Measurements from ENCODE around the gene CDC14A. TPM values are rescaled to one million over a fixed set of nuclear protein-coding genes. Genes with fewer than 3 reads are reported as not detected.

CDC14A gene
- total RNA-seq, 1 donor from 2014 or later: 2.3 TPM

DNA sequence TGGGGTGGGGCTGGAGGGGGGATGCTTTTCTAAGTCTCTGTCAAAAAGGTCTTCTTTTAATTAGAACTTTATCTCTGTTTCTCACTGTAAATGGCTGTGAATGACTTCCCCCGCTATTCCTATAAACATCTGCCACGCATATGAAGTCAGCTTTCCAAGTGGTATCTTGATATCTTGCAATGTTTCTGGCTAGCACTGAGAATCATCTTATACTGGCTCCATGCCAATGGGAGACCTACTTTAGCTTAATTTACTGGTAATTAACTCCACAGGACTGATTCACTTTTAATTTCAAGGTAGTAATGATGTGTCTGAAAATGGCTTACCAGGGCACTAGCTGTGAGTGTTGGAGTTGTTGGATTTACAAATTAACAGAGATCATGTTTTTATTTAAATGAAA, 190.0 kb downstream of the CDC14A start:
- no peaks in the 10 kb centered on the region for H3K9me3 Mint-ChIP-seq (ENCODE audit: low read depth)
- H3K27me3 Mint-ChIP-seq (ENCODE audit: low read depth): peaks cover 28% of the 10 kb centered on the region
- H3K27ac Mint-ChIP-seq (ENCODE audit: unreplicated experiment): no peak overlapping the region

DNA sequence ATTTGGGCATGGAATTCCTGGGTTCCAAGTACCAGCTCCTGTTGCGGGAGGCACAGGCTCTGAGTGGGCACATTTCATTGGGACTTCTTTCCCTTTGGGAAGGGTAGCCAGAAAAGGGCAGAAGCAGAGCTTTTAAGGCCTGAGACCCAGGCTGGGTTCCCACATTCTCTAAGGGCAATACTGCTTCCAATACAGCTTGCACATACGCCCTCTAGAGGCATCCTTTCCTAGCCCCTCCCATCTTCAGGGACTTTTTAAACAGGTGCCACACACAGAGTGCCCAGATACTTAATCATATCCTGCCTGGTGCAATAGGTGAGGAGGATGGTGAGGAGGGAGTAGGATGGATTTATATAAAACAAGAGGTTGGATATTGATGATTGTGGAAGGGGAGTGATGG, 191.3 kb downstream of the CDC14A start:
- Mint-ChIP-seq H3K9me3 (ENCODE audit: low read depth) (no peaks in the 10 kb centered on the region), H3K4me1 (ENCODE audit: low read depth) (peaks cover 6% of the 10 kb centered on the region), H3K27me3 (ENCODE audit: low read depth) (peaks cover 15% of the 10 kb centered on the region)

More for the DNA sequence above, 190.0 kb downstream of the CDC14A start:
- H3K4me1 Mint-ChIP-seq (ENCODE audit: low read depth): peaks cover 6% of the 10 kb centered on the region
- TF ChIP-seq, protein P1, sequence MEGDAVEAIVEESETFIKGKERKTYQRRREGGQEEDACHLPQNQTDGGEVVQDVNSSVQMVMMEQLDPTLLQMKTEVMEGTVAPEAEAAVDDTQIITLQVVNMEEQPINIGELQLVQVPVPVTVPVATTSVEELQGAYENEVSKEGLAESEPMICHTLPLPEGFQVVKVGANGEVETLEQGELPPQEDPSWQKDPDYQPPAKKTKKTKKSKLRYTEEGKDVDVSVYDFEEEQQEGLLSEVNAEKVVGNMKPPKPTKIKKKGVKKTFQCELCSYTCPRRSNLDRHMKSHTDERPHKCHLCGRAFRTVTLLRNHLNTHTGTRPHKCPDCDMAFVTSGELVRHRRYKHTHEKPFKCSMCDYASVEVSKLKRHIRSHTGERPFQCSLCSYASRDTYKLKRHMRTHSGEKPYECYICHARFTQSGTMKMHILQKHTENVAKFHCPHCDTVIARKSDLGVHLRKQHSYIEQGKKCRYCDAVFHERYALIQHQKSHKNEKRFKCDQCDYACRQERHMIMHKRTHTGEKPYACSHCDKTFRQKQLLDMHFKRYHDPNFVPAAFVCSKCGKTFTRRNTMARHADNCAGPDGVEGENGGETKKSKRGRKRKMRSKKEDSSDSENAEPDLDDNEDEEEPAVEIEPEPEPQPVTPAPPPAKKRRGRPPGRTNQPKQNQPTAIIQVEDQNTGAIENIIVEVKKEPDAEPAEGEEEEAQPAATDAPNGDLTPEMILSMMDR (IDR thresholded peaks at IDR 0.05): no peak
- no peak for DNase-seq (ENCODE audit: low spot score)
- no peak overlapping the region for H3K4me3 Mint-ChIP-seq (ENCODE audit: unreplicated experiment)
- no peaks in the 10 kb centered on the region for H3K36me3 Mint-ChIP-seq (ENCODE audit: low read depth)

DNA sequence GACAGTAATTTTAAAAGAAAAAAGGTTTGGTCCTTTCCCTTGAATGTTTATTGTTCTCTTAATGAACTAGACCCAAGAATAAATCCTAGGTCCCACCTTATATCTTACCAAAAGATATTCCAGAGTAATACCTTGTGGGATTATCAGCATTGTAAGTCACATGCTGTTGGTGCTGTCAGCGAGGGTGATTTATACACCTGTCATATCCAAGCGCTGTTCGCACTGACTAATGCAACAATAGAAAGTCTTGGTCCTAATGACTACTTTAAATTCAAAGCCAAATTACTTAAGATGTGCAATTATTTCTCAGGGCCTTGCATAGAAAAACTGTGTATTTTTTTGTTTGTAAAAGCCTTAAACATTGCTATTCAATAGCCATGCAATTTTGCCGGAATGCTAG, 192.5 kb downstream of the CDC14A start:
- Mint-ChIP-seq H3K9me3 (ENCODE audit: low read depth) (no peaks in the 10 kb centered on the region), H3K4me3 (ENCODE audit: unreplicated experiment) (no peak overlapping the region), H3K27me3 (ENCODE audit: low read depth) (peaks cover 11% of the 10 kb centered on the region), H3K27ac (ENCODE audit: unreplicated experiment) (no peak overlapping the region), H3K4me1 (ENCODE audit: low read depth) (peaks cover 3% of the 10 kb centered on the region), H3K36me3 (ENCODE audit: low read depth) (no peaks in the 10 kb centered on the region)
- no peak for DNase-seq (ENCODE audit: low spot score)
- TF ChIP-seq, protein P1 (IDR thresholded peaks at IDR 0.05): no peak

More for the DNA sequence above, 191.3 kb downstream of the CDC14A start:
- no peak overlapping the region for H3K4me3 Mint-ChIP-seq (ENCODE audit: unreplicated experiment)
- no peak for DNase-seq (ENCODE audit: low spot score)
- TF ChIP-seq, protein P1 (IDR thresholded peaks at IDR 0.05): peak; percentile 47
- H3K36me3 Mint-ChIP-seq (ENCODE audit: low read depth): no peaks in the 10 kb centered on the region
- no peak overlapping the region for H3K27ac Mint-ChIP-seq (ENCODE audit: unreplicated experiment)

DNA sequence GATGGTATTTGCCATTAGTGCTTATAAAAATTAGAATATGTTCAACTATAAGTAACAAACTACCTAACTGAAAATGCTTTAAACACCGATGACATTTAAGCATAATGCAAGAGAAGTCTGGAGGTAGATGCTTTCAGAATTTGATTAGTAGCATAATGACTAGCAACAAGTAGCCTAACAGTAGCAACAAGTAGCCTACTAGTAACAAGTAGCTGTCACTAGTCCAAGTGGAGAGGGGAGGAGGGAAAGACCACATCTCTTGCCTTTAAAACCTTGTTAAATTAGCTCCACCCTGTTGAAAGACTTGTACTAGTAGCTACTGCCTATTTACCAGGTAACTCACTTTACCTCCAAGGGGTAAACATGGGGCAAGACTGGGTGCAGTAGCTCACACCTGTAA, 193.5 kb downstream of the CDC14A start:
- Mint-ChIP-seq H3K9me3 (ENCODE audit: low read depth) (peaks cover 7% of the 10 kb centered on the region), H3K27me3 (ENCODE audit: low read depth) (peaks cover 6% of the 10 kb centered on the region), H3K4me3 (ENCODE audit: unreplicated experiment) (no peak overlapping the region), H3K36me3 (ENCODE audit: low read depth) (peaks cover 2% of the 10 kb centered on the region), H3K4me1 (ENCODE audit: low read depth) (no peaks in the 10 kb centered on the region), H3K27ac (ENCODE audit: unreplicated experiment) (no peak overlapping the region)
- no peak for DNase-seq (ENCODE audit: low spot score)
- TF ChIP-seq, protein P1 (IDR thresholded peaks at IDR 0.05): no peak

DNA sequence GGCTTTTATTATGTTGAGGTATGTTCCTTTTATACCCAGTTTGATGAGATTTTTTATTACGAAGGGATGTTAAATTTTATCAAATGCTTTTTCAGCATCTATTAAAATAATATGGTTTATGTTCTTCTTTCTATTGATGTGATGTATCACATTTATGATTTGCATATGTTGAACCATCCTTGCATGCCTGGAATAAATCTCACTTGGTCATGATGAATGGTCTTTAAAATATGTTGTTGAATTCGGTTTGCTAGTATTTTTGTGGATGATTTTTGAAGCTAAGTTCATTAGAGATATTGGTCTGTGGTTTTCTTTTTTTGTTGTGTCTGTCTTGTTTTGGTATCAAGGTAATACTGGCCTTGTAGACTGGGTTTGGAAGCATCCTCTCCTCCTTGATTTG, 199.7 kb downstream of the CDC14A start:
- Mint-ChIP-seq H3K27me3 (ENCODE audit: low read depth) (no peaks in the 10 kb centered on the region), H3K36me3 (ENCODE audit: low read depth) (peaks cover 13% of the 10 kb centered on the region), H3K4me1 (ENCODE audit: low read depth) (no peaks in the 10 kb centered on the region), H3K9me3 (ENCODE audit: low read depth) (peaks cover 55% of the 10 kb centered on the region), H3K4me3 (ENCODE audit: unreplicated experiment) (no peak overlapping the region), H3K27ac (ENCODE audit: unreplicated experiment) (no peak overlapping the region)
- DNase-seq (ENCODE audit: low spot score): no peak
- TF ChIP-seq, protein P1 (IDR thresholded peaks at IDR 0.05): no peak

Data from chondrocyte (in vitro differentiated cells).